ACHN (cell line): ENCODE measurements around the gene PFDN4.

ENCODE experiments used
- DNase-seq: peaks from one replicate; pipeline ENCODE4 v3.0.0-alpha.2; 2015
- in situ Hi-C: cut with HindIII; loops from 2 replicates; pipeline ENCODE4 v1.10.0; 2017; ENCODE audit warnings: low sequenced_read_pairs, low pct_ligation_motif_present, low pct_unique_long_range_greater_than_20kb

Gene PFDN4

DNA sequence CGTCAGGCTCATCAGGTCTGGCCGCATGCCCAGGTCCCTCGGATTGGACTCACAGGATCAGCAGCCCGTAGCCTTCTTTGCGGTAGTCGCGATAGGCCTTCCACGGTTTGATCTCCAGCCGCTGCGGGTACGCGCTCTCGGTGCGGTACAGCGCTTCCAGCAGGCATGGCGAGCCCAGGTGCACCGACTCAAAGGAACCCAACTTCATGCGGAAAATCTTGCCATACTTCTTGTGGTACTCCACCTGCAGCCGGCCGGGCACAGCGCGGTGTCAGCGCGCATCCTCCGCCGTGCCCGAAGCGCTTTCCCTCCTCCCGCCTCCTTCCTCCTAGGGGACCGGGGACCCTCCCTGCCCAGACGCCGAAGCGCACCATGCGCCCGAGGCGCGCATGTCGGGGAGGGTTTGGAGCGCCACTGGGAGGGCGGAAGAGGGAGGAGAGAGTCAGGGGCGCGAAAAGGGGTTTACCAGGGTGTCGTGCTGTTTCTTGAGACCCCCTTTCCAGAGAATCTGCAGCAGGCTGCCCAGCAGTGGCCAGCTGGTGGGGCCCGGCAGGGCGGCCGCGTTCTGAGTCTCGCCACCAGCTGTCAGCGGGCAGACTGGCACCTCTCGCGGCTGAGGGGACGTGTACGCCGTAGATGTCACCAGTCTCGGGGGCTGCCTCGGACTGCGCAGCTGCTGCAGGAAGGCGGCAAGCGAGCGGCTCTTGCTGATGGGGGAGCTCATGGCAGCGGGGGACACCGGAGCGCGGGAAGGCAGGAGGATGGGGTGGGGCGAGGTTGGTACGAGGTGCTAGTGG is 34.8 kb upstream of the PFDN4 start:
- in situ Hi-C loops: no loop called here
- peak; percentile 35 for DNase-seq

DNA sequence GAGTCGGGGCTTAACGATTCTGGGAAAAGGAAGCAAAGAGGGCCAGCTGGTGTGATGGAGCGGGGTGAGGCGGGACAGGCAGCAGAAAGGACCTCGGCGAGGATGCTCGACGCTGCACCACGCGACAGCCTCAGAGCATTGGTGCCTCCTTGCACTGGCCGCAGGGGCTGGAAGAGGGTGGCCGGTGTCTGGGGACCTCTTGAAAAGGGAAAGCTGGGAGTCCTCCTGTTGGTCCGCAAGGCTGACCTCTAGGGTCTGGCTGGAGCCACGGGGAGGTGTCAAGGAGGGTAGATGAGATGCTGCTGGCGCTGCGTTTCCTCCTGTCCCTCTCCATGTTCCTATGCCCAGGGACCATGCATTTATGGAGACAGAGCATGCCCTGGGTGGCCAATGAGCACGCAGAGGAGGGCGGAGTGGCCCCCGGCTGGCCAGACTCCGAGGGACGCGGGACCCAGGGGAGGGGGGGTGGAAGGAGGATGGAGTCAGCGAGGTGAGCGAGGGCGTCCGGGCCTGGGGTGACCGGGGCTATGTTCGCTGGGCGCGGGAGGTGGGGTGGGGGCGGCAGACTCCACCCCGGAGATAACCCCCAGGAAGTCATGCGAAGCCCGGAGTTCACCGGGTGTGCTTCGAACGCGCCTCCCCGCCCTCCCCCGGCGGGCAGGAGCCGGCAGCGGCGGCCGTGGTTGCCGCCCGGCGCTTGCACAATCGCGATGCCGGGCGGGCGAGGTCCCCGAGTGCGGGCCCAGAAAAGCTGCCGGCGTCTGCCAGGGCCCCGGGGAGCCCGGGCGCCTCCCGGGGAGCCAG is 34.0 kb upstream of the PFDN4 start, which contains the start of gene CYP24A1:
TSS of gene CYP24A1 (minus strand) at position 334 of the 804 bp plus-strand sequence. CDS start 407 bp downstream, outside the sequence.
- in situ Hi-C loops: no loop called here
- DNase-seq: no peak

DNA sequence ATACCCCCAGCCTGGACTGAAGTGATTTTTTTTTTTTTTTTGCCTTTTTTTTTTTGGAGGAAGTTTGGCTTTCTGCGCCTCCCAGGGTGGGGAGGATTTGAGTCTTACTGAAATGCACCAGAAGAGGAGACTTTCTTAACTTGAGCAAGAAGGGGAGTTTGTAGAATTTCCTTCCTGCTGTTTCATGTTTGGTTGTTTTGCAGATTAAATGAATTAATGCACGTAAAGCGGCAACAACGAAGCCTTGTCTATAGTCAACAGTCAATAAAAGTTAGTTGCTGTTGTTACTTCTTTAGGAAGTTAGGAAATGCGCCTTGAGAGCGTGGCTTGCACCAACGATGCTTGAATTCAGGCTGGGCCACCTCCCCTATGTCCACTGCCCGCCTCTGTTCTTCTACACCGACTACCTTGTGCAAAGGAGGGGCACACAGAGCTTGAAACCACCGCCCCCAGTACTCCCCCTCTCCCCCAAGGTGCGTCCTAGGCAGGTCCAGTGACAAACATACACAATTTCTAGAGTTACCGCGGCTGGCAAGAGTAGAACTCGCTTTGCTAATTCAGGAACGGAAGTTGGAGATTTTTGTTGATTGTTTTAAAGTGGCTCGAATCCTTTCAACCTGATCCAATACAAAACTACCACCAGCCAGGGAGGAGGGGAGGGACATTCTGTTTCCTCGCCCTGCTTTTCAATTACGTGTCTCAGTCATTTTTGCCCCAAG is 33.3 kb upstream of the PFDN4 start:
- in situ Hi-C loops: no loop called here

DNA sequence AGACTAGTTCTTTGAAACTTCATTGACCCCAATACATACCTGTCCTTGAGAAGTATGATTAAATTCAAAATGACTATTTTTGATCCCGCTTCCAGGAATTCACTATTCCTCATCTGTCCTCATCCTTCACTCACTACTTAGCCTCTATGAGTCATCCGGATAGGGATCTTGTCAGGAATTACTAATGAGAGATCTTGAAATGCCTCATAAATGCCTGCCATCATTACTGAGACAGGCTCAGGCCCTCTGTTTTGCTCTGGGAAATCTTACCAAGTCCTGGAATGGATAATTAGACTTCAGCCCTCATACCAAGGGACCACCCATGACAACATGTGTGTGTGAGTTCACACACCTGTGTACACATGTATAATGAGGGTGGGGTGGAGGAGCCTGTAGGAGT is 31.3 kb upstream of the PFDN4 start:
- DNase-seq: no peak
- in situ Hi-C loops: no loop called here

More for the DNA sequence above, 33.3 kb upstream of the PFDN4 start:
- DNase-seq: no peak

DNA sequence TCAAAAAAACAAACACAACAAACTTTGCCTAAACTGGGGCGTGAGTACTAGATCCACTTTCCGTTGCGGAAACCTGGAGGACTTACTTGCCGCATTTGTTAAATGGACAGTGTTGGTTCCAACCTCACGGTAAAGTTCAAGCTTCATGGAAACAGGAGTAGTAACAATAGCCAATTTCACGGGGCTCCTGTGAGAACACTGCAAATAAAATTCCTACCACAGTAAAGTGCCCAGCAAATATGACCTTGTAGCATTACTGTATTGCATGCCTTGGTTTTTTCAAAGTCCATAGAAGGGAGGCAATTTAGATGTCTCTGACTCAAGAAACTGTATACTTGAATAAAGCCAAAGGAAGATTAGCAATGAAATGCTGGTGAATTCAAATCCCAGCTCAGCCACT is 30.5 kb upstream of the PFDN4 start:
- in situ Hi-C loops: no loop called here
- DNase-seq: no peak

DNA sequence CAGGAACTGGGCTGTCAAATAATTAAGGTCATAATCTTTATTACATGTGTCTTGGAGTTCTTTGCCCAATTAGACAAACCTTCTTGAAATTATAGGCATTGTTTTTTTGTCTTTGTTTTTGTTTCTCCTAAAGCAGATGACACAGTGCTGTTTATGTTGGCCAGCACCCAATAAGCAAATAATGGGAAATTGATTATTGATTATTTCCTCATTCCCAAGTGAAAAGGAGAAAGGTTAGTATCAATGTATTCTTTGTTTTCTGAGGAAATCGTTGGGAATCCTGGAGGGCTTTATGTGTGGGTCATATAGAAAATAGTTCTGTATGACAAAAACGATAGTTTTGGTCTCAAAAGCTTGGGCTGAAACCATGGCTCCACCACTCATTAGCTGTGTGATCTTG is 29.6 kb upstream of the PFDN4 start:
- no peak for DNase-seq
- in situ Hi-C loops: no loop called here

DNA sequence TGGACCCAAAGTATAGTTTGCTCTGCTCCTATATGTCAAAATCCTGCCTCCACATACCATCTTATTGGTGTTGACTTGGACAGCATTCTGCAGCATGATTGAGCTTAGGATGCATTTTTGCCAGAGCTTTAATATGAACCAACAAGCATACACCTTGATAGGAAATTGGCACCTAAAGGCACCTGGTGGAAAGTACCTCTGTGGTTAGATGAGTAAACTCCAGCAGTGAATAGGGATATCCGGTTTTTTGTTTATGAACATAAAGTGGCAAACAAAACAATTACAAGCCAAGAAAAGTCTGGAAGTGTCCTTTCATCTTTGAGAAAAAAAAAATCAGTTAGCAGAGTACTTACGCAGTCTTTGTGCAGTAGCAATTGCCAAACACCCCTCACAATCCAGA is 27.9 kb upstream of the PFDN4 start:
- in situ Hi-C loops: no loop called here
- DNase-seq: no peak

DNA sequence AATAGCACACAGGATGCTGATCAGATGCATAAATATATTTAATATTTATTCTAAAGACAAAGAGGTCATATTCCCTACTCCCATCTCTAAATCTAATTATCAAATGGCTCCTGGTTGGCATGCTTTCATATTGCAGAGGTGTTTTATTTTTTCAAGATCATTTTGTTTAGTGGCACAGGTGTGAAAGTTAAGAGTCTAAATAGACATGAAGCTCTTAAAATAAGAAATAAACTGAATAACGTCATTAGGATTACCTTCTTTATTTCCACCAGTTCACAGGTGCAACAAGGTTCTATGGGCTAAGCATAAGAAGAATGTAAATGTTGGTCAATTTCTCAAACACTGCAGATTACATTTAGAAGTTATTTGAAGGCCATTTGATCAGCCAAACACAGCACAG is 27.0 kb upstream of the PFDN4 start:
- no peak for DNase-seq
- in situ Hi-C loops: no loop called here

DNA sequence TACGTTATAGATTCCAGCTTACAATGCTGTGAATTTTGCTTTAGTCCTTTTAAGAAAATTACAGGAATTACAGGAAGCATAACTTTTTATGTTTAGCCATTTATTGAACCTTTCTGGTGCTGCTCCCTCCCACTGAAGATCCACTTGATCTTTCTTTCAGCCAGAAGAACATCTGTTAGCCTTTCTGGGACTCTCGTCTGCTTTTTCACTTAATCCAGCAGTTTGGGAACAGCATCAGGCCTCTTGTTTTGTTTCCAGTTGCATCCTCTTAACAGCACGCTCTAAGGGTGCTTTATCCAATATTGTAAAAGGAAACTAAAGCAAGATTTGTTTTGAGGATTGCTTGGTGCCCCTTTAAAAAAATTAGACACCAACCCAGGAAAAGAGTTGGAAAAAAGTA is 23.8 kb upstream of the PFDN4 start:
- in situ Hi-C loops: no loop called here
- DNase-seq: no peak

DNA sequence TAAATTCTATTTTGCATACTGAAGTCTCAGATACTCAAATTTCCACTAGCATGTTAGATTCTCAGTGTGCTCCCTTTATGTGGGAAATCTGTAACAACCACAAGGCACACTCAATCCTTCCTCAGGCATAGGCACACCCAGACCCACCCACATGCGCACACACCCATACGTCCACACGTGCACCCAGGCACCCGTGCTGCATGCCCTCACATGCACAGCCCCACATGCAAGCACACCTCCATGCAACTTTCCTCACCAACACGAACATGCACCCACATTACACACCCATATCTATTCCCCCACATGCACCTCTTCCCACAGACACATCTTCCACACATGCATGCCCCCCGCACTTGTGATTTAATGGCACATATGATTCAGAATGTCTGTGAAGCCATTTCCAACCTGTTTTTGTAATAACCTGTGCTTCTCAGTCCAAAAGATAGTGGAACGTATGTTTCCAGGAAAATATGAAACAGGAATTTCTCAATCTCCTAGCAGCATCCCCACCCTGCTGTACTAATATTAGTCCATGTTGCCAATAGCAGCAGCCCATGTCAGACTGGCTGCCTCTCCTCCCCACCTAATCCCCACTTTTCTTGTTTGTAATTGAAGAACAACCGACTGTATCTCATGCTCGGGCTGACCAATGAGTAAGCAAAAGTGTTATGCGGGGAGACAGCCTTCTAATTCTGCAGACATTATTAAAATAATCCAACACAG is 22.8 kb upstream of the PFDN4 start:
- no peak for DNase-seq
- in situ Hi-C loops: no loop called here

DNA sequence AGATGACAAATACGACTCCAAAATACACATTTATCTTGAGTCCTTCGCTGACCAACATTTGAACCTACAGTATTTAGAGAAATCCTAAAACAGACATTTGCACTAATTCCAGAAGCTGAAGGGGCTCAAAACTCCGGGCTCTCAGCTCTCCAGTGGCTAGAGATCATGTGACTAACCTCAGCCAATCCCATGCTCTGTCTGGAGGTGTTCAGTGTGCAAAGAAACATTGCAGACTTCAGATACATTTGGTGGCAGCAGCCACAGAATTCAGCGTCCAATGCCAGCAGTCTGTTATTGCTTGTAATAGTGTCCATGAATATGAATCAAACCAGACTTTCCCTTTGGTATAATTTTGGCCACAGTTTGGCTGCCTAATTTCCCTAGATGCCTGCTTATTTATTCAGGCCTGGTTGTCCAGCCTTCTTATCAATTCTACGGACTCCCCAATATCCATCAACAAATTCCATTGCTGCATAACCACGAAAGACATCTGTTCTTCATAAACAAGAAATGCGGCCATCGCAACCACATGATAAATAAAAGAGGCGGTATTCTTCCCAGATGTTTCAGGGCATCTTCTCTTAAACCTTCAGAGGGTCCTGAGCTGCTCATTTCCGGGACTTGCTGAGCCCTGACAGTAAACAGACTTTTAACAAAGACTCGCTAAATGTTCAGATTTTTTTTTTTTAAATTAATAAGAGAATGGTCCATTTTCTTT is 19.6 kb upstream of the PFDN4 start:
- no peak for DNase-seq
- in situ Hi-C loops: no loop called here

DNA sequence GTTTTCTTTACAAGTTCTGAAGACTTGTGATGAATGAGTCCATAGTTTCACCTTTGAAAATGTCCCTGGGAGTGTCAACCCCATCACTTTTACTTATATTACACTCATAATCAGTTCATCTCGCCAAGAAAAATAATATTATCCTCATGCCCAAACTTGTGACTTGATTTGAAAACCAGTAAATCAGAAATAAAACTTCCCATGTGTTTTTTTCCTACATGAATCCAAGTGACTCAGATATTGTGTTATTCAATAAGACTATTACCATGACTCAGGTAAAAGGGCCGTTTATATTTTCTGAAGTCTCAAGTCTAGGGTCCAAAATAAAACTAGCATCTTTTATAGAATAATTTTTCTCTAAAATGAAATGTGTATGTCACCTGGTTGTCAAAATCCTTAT is 18.3 kb upstream of the PFDN4 start:
- no peak for DNase-seq
- in situ Hi-C loops: no loop called here

DNA sequence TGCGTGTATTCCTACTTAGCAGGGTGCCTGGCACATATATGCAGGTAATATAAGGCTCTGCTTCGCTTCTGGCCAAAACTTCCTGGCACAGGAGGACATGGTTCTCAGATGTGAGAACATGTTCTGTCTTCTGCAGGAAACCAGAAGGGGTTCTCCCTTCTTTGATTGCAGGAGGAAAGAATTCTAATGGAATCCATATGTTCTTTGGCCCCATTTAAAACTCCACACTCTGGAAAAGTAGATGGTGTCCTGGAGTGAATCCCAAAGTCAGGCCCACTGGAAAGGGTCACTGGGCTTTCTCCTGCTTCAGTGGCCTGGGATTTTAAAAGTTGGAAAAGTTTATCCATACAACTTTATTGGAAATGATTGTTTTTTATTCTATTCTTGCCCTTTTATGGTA is 17.7 kb upstream of the PFDN4 start:
- in situ Hi-C loops: no loop called here
- DNase-seq: no peak

DNA sequence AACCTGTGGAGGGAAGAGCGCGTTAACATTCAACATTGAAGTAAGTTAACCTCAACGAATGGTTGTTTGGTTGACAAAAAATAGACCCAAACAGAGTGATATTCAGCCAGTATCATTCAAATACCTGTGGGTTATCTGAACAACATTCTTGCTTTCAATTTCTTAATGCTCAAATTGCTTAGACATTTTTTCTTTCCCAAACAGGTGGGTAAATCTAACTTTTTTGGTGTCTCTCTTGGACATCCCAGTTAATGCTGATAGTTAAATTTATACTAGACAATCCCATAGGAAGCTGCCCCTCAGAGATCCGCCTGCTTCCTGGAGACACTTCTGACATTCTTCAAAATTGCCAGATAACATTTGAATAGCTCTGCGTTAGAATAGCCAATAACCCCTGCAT is 14.1 kb upstream of the PFDN4 start:
- no peak for DNase-seq
- in situ Hi-C loops: no loop called here

DNA sequence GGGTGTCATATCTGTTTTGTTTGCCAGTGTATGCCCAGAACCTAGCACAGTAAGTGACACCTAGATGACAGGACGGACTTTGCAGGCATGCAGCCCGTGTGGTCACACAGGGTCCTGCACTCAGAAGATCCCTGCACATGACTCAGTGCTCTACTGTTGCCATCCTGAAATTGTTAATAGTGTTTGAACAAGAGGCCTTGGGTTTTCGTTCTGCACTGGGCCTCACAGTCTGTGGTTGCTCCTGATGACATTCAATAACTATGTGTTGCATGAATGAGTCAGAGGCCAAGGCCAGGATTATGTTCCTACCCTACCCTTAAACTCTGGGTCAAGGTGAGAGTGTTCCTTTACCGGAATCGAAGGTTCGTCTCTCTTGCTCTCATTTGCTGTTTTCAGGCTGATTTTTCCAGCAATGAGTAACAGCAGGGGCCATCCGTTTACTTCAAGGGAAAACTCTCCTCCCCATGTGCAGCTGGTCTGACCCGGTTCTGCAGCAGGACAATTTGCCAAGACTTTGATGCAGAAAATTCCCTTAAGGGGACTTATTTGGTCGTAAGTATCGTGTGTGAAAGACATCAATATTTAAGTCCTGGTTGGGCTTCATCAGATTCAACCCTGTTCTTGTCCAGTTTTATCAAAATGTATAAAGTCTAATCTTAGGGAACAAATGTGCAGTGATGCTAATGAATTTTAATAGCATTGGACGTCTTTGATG is 13.0 kb upstream of the PFDN4 start:
- DNase-seq: no peak
- in situ Hi-C loops: no loop called here

DNA sequence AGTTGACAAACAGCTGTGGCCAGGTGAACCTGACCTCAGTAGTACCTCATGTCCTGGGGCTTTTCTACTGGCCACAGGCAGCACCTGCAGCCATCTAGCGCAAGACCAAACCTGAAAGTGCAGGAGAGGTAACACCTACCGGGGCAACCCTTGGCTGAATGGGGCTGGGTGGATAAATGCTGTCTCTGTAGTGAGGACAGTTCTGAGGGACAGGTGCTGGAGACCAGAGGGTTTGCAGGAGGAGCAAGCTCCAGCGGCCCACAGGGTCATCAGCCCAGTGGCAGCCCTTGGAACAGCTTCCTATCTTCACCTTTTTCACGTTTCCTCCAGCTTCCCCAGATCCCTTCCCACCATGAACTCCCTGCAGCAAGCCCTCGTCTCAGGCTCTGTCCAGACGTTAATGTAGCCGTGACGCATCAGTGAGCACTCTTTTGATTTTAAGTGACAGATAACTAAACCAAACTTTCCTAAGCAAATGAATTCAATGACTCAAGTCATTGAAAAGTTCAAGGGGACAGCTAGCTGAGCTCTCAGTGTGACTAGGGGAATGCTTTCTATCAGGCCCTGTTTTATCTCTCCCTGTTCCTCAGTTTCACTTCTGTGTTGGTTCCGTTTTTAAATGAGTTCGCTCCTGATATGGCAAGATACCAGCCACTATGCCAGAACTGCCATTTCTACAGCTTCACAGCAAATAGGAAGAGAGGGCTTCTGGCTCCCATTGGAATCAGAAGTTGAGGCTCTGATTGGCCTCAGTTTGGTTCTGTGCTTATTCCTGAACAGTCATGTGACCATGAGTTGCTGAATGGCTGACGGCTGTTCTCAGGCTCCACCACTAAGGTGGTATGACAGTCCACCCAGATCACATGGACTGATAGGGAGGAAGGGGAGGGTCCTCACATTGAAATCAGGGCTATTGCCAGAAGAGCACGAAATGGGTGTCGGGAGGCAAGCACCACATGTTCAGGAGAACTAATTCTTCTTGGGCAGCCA is 12.1 kb upstream of the PFDN4 start:
- in situ Hi-C loops: no loop called here
- no peak for DNase-seq
